B cell (primary cell): ENCODE data around the gene HDGFL2.

ENCODE experiments used
- CTCF ChIP-seq: fragments of 200-600 bp; IDR thresholded peaks from one replicate; pipeline ENCODE4 v1.8.0; 2022; ENCODE audit warnings: antibody characterized with exemption, mild to moderate bottlenecking
- EZH2 ChIP-seq: IDR thresholded peaks from 2 replicates; pipeline ENCODE4 v1.6.1; 2012; ENCODE audit warnings: borderline replicate concordance, low read depth, mild to moderate bottlenecking, moderate library complexity, low read length; ENCODE audit not compliant: insufficient read depth, poor library complexity, severe bottlenecking

GRCh38 chr19:4495471-4495870 is 23.4 kb downstream of the HDGFL2 start:
- TF ChIP-seq CTCF, result no peak
- TF ChIP-seq EZH2, result no peak
